Sigmoid colon (tissue), 7 donors: ENCODE results near the gene CDC20. TPM values are rescaled to one million over a fixed set of nuclear protein-coding genes. Genes with fewer than 3 reads are reported as not detected.

Experiments
- DNase-seq: peaks from one replicate; pipeline ENCODE4 v3.0.0-alpha.2; 2019
- H3K27ac ChIP-seq, 4 donors: fragments of 200-600 bp; sonication (generic); one replicate each; pipeline ENCODE4 v1.5.1; 2016 to 2019; ENCODE audit warnings: mild to moderate bottlenecking in 1 of 4
- H3K27me3 ChIP-seq, 3 donors: fragments of 200-600 bp; sonication (generic); one replicate each; pipeline ENCODE4 v1.5.1; 2019; ENCODE audit warnings: mild to moderate bottlenecking in 1 of 3
- H3K36me3 ChIP-seq, 4 donors: fragments of 200-600 bp; sonication (generic); one replicate each; pipeline ENCODE4 v1.5.1; 2016 to 2019
- H3K4me1 ChIP-seq, 4 donors: fragments of 200-600 bp; sonication (generic); one replicate each; pipeline ENCODE4 v1.5.1; 2017 to 2019
- H3K4me3 ChIP-seq, 4 donors: fragments of 200-600 bp; sonication (generic); one replicate each; pipeline ENCODE4 v1.5.1; 2017 to 2019; ENCODE audit warnings: mild to moderate bottlenecking in 2 of 4, moderate library complexity in 1 of 4
- H3K9me3 ChIP-seq, 4 donors: fragments of 200-600 bp in 3 of 4; sonication (generic) in 3 of 4; one replicate each; pipeline versions ENCODE4 v1.5.1 to v1.6.1; 2013 to 2019
- EP300 ChIP-seq, 4 donors: sonication (generic); formaldehyde crosslinking; IDR thresholded peaks; one replicate each; pipeline ENCODE4 v1.6.1; 2017; ENCODE audit warnings: antibody characterized with exemption in 4 of 4
- POLR2A ChIP-seq, 2 donors: fragments of 450-650 bp; IDR thresholded peaks; one replicate each; pipeline ENCODE4 v1.6.1; 2016; ENCODE audit warnings: antibody characterized with exemption in 2 of 2, mild to moderate bottlenecking in 2 of 2, moderate library complexity in 2 of 2
- POLR2AphosphoS5 ChIP-seq, 4 donors: sonication (generic); formaldehyde crosslinking; IDR thresholded peaks; one replicate each; pipeline ENCODE4 v1.6.1; 2017; ENCODE audit warnings: antibody characterized with exemption in 4 of 4
- WGBS, 2 donors: extraction: QIAGEN DNeasy Blood & Tissue Kit; methylation state at CpG; one replicate each; pipeline ENCODE4 v1.1.7; 2013; 5-methylcytosine and 5-hydroxymethylcytosine counted together
- intact Hi-C: fragments of 100-400 bp; cut with DNase I; formaldehyde crosslinking; loops from one replicate; pipeline ENCODE4 v1.15.1; 2023
- polyA plus RNA-seq, 3 donors: library from polyadenylated mRNA; stranded (reverse); fragments of 200-250 nt; gene quantifications; one replicate each; pipeline ENCODE4 v1.2.3, GENCODE V29; 2013
- total RNA-seq, 4 donors: library from RNA; depleted of rRNA; stranded (reverse); fragments of >200 nt; gene quantifications; one replicate each; pipeline ENCODE4 v1.1.0, GENCODE V29; 2016
- TF ChIP-seq, protein P1 (sequence below), 4 experiments: fragments of 450-650 bp in 3 of 4; fragments of 200-600 bp in 1 of 4; IDR thresholded peaks; one replicate each; pipeline ENCODE4 v1.5.1; 2016 to 2019; ENCODE audit warnings: antibody characterized with exemption in 4 of 4, mild to moderate bottlenecking in 3 of 4, moderate library complexity in 2 of 4
- donor health status: healthy with polysubstance abuse.
- donor health status: Bipolar disorder and iron deficiency.
- donor health status: healthy.

Gene CDC20
- total and polyA plus RNA-seq, 7 donors, result 0.66 to 65.7 (median 3.4) TPM

GRCh38 chr1:43363935-43364525 is 5.2 kb downstream of the CDC20 start:
- Histone ChIP-seq H3K36me3 (peaks cover 12 to 52% (median 27%) of the 10 kb centered on the region in 4 donors), H3K9me3 (no peaks in the 10 kb centered on the region), H3K27me3 (no peaks in the 10 kb centered on the region), H3K4me1 (peaks cover 0 to 32% (median 25%) of the 10 kb centered on the region in 4 donors), H3K27ac (no peak overlapping the region), H3K4me3 (no peak overlapping the region)
- no peak for TF ChIP-seq POLR2A (IDR thresholded peaks at IDR 0.05)
- TF ChIP-seq EP300 (IDR thresholded peaks at IDR 0.05), result no peak
- TF ChIP-seq POLR2AphosphoS5 (IDR thresholded peaks at IDR 0.05), result no peak
- TF ChIP-seq, protein P1, sequence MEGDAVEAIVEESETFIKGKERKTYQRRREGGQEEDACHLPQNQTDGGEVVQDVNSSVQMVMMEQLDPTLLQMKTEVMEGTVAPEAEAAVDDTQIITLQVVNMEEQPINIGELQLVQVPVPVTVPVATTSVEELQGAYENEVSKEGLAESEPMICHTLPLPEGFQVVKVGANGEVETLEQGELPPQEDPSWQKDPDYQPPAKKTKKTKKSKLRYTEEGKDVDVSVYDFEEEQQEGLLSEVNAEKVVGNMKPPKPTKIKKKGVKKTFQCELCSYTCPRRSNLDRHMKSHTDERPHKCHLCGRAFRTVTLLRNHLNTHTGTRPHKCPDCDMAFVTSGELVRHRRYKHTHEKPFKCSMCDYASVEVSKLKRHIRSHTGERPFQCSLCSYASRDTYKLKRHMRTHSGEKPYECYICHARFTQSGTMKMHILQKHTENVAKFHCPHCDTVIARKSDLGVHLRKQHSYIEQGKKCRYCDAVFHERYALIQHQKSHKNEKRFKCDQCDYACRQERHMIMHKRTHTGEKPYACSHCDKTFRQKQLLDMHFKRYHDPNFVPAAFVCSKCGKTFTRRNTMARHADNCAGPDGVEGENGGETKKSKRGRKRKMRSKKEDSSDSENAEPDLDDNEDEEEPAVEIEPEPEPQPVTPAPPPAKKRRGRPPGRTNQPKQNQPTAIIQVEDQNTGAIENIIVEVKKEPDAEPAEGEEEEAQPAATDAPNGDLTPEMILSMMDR (IDR thresholded peaks at IDR 0.05), result no peak
- DNase-seq, result no peak
- WGBS, 2 donors, result 80 to 83% methylated on average over 5 of the region's 5 CpGs
- intact Hi-C loops, result no loop called here

DNA sequence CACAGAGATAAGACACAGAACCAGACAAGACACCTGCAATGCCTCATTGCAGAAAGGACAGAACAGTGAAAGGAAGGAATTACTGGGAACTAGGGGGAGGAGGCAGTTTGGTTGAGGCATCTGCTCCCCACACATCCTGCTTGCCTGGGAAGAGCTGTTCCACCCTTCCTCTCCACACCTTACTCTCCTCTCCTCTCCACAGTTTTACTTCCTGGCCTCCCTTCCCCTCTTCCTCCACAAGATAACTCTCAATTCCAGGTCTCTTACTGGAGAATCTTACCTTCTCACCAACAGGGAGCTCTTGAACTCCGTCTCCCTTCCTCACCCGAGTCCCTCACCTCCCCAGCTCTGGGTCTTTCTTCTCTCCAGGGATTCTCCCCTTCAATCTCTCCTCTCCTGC is 6.9 kb downstream of the CDC20 start:
- intact Hi-C loops, result loop anchor here (2.0 kb wide), 1 partner anchor 25 kb away; no protein-coding TSS in a partner anchor
- peaks cover 0 to 29% (median 24%) of the 10 kb centered on the region in 4 donors for H3K4me1 ChIP-seq
- H3K4me3 ChIP-seq, result no peak overlapping the region
- WGBS, 2 donors, result 58 to 87% methylated on average over 2 of the region's 2 CpGs
- TF ChIP-seq POLR2A (IDR thresholded peaks at IDR 0.05) (no peak), EP300 (IDR thresholded peaks at IDR 0.05) (no peak), POLR2AphosphoS5 (IDR thresholded peaks at IDR 0.05) (no peak)
- TF ChIP-seq, protein P1 (IDR thresholded peaks at IDR 0.05), result no peak
- H3K27me3 ChIP-seq, result no peaks in the 10 kb centered on the region
- DNase-seq, result no peak
- peak overlapping the region; percentile 92 to 96 (median 94) for H3K27ac ChIP-seq
- H3K36me3 ChIP-seq, result peaks cover 12 to 51% (median 27%) of the 10 kb centered on the region in 4 donors
- no peaks in the 10 kb centered on the region for H3K9me3 ChIP-seq

DNA sequence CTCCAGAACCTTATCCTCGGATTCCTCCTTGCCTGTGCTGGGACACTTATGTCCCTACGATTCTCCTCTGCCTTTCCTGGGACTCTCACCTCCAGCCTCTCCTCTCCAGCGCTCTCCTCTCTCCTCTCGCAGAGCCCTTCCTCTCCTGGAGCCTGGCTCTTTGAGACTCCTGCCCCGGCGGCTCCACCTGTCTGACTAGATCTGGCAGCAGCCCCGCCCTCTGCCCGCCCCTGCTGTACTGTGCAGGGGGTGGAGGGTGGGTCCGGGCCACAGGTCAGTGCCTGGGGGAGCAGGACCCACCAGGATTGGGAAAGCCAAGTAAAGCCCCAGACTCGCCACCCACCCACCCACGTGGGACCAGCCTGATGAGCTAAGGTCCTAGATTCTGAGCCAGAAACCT is 7.4 kb downstream of the CDC20 start:
- Histone ChIP-seq H3K36me3 (peaks cover 12 to 46% (median 27%) of the 10 kb centered on the region in 4 donors), H3K4me1 (peaks cover 0 to 29% (median 24%) of the 10 kb centered on the region in 4 donors), H3K4me3 (peak overlapping the region in 2 of 4 donors; percentile 88 to 89), H3K27ac (peak overlapping the region; percentile 92 to 96 (median 94)), H3K27me3 (no peaks in the 10 kb centered on the region), H3K9me3 (no peaks in the 10 kb centered on the region)
- intact Hi-C loops, result loop anchor here (2.0 kb wide), 1 partner anchor 25 kb away; no protein-coding TSS in a partner anchor
- 12 to 53% methylated on average over 11 of the region's 11 CpGs for WGBS, 2 donors
- TF ChIP-seq POLR2A (IDR thresholded peaks at IDR 0.05) (peak in 1 of 2 donors; percentile 71), EP300 (IDR thresholded peaks at IDR 0.05) (no peak)
- DNase-seq, result no peak

DNA sequence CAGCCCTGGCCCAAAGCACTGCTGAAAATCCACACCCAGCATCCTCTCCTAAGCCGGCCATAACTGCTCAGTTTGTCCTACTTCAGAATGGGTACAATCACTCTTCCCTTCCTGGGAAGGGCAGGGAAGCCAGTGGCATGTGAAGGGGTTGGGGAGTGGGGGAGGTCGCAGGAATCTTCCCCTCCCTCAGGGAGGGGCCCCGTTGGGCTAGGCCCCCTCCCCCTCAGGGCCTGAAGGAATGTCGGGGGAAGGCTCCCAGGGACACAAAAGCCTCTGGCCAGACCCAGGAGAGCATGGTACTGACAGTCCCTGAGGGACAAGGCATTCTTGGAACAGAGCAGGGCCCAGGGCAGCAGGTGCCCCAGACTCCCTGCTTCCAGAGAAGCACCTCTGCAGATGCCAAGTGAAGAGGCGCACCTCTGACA is 7.8 kb downstream of the CDC20 start:
- H3K9me3 ChIP-seq, result no peaks in the 10 kb centered on the region
- 7 to 31% methylated on average over 5 of the region's 5 CpGs for WGBS, 2 donors
- TF ChIP-seq POLR2A (IDR thresholded peaks at IDR 0.05) (no peak), POLR2AphosphoS5 (IDR thresholded peaks at IDR 0.05) (no peak), EP300 (IDR thresholded peaks at IDR 0.05) (no peak)
- TF ChIP-seq, protein P1 (IDR thresholded peaks at IDR 0.05), result no peak
- peaks cover 0 to 29% (median 24%) of the 10 kb centered on the region in 4 donors for H3K4me1 ChIP-seq
- no peaks in the 10 kb centered on the region for H3K27me3 ChIP-seq
- H3K36me3 ChIP-seq, result peaks cover 12 to 42% (median 27%) of the 10 kb centered on the region in 4 donors
- peak overlapping the region; percentile 86 to 89 (median 88) for H3K4me3 ChIP-seq
- no peak for DNase-seq
- H3K27ac ChIP-seq, result peak overlapping the region; percentile 92 to 96 (median 94)
- intact Hi-C loops, result loop anchor here (2.0 kb wide), 1 partner anchor 24 kb away; no protein-coding TSS in a partner anchor
